ENCODE data around the gene CCL22.

DNA sequence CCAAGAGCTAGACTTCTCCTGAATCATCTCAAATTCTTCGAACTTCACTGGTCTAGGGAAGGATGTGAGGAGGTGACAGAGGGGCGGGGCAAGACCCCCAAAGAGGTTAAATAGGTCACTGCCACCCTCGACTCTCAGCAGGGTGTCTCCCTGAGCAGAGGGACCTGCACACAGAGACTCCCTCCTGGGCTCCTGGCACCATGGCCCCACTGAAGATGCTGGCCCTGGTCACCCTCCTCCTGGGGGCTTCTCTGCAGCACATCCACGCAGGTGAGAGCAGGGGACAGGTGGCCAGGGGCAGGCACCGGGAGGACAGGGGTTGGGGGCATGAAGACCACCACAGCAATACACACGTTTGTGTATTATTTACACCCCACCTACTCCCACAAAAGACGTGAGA is 55.1 kb downstream of the CCL22 start:
- TF ChIP-seq EP300 (conservative IDR thresholded peaks at IDR 0.05; ENCODE audit: poor library complexity, severe bottlenecking) (no peak), SMC3 (conservative IDR thresholded peaks at IDR 0.05; ENCODE audit: poor library complexity) (no peak), EZH2 (IDR thresholded peaks at IDR 0.05; ENCODE audit: borderline replicate concordance, insufficient read depth, low read length, poor library complexity, severe bottlenecking) (no peak), POLR2AphosphoS5 (IDR thresholded peaks at IDR 0.05) (no peak), TAF1 (IDR thresholded peaks at IDR 0.05; ENCODE audit: low read depth) (no peak)
- TF ChIP-seq, protein P1, sequence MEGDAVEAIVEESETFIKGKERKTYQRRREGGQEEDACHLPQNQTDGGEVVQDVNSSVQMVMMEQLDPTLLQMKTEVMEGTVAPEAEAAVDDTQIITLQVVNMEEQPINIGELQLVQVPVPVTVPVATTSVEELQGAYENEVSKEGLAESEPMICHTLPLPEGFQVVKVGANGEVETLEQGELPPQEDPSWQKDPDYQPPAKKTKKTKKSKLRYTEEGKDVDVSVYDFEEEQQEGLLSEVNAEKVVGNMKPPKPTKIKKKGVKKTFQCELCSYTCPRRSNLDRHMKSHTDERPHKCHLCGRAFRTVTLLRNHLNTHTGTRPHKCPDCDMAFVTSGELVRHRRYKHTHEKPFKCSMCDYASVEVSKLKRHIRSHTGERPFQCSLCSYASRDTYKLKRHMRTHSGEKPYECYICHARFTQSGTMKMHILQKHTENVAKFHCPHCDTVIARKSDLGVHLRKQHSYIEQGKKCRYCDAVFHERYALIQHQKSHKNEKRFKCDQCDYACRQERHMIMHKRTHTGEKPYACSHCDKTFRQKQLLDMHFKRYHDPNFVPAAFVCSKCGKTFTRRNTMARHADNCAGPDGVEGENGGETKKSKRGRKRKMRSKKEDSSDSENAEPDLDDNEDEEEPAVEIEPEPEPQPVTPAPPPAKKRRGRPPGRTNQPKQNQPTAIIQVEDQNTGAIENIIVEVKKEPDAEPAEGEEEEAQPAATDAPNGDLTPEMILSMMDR (IDR thresholded peaks at IDR 0.05; ENCODE audit: poor library complexity, severe bottlenecking), result no peak
